Osteoblast (primary cell): ENCODE measurements around the gene NRDC. TPM values are rescaled to one million over a fixed set of nuclear protein-coding genes. Genes with fewer than 3 reads are reported as not detected.
"Not testable (repeated sequence)": the region's sequence is repeated elsewhere in the genome, so short reads cannot be mapped to it uniquely, and the experiment has no call there.

Experiments
- DNase-seq: peaks from one replicate; pipeline ENCODE4 v3.0.0; 2011; ENCODE audit warnings: low spot score, mixed read lengths; ENCODE audit not compliant: insufficient read length; ENCODE audit errors: missing footprints
- H2AFZ ChIP-seq: 2 replicates; pipeline ENCODE4 v1.6.0; 2011; ENCODE audit warnings: mild to moderate bottlenecking, low read length
- H3K27ac ChIP-seq: 2 replicates; pipeline ENCODE4 v1.5.1; 2011; ENCODE audit warnings: mild to moderate bottlenecking, low read depth, low read length, moderate library complexity
- H3K27me3 ChIP-seq: 2 replicates; pipeline ENCODE4 v1.6.0; 2012; ENCODE audit warnings: mild to moderate bottlenecking, control low read depth, inconsistent platforms, low read length, moderate library complexity; ENCODE audit not compliant: insufficient read depth
- H3K36me3 ChIP-seq: 2 replicates; pipeline ENCODE4 v1.5.1; 2011; ENCODE audit warnings: mild to moderate bottlenecking, low read length, control low read depth, moderate library complexity; ENCODE audit not compliant: insufficient read depth
- H3K4me1 ChIP-seq: 2 replicates; pipeline ENCODE4 v1.5.1; 2011; ENCODE audit warnings: mild to moderate bottlenecking, low read length, control low read depth, moderate library complexity; ENCODE audit not compliant: insufficient read depth
- H3K4me2 ChIP-seq: 2 replicates; pipeline ENCODE4 v1.6.0; 2011; ENCODE audit warnings: mild to moderate bottlenecking, low read length; ENCODE audit not compliant: insufficient read depth
- H3K4me3 ChIP-seq: fragments of 200-600 bp; sonication (generic); 3 replicates; pipeline ENCODE4 v1.5.1; 2012; ENCODE audit warnings: mild to moderate bottlenecking, low read length, inconsistent platforms; ENCODE audit not compliant: insufficient read depth
- H3K79me2 ChIP-seq: 2 replicates; pipeline ENCODE4 v1.6.0; 2012; ENCODE audit warnings: mild to moderate bottlenecking, low read length, control low read depth, inconsistent platforms; ENCODE audit not compliant: insufficient read depth
- H3K9me3 ChIP-seq: 2 replicates; pipeline ENCODE4 v1.5.1; 2011; ENCODE audit warnings: low read depth, low read length, control low read depth
- H4K20me1 ChIP-seq: 2 replicates; pipeline ENCODE4 v1.6.0; 2012; ENCODE audit warnings: mild to moderate bottlenecking, low read length, control low read depth; ENCODE audit not compliant: insufficient read depth
- total RNA-seq: library from RNA; depleted of rRNA; stranded (reverse); fragments of >200 nt; gene quantifications from 2 replicates; pipeline ENCODE4 v1.2.3, GENCODE V29; 2012
- TF ChIP-seq, protein P1 (sequence below): IDR thresholded peaks from 2 replicates; pipeline ENCODE4 v1.5.1; 2011; ENCODE audit warnings: mild to moderate bottlenecking, low read depth, low read length, moderate library complexity; ENCODE audit errors: extremely low read depth

The NRDC gene
- total RNA-seq, 1 donor = 81.4 TPM

DNA sequence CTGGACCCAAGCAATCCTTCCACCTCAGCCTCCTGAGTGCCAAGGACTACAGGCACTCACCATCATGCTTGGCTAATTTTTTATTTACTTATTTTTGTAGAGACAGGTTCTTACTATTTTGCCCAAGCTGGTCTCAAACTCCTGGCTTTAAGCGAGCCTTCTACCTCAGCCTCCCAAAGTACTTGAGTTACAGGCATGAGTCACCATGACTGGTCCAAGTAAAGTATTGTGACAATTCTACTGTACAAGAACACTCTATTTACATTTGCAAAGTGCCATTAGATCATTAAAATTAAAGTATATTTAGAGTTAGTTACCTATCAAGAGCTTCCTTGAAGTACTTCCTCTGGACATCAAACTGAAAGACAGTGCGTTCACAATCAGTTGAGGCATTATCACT, 44.8 kb downstream of the NRDC start:
- TF ChIP-seq, protein P1, sequence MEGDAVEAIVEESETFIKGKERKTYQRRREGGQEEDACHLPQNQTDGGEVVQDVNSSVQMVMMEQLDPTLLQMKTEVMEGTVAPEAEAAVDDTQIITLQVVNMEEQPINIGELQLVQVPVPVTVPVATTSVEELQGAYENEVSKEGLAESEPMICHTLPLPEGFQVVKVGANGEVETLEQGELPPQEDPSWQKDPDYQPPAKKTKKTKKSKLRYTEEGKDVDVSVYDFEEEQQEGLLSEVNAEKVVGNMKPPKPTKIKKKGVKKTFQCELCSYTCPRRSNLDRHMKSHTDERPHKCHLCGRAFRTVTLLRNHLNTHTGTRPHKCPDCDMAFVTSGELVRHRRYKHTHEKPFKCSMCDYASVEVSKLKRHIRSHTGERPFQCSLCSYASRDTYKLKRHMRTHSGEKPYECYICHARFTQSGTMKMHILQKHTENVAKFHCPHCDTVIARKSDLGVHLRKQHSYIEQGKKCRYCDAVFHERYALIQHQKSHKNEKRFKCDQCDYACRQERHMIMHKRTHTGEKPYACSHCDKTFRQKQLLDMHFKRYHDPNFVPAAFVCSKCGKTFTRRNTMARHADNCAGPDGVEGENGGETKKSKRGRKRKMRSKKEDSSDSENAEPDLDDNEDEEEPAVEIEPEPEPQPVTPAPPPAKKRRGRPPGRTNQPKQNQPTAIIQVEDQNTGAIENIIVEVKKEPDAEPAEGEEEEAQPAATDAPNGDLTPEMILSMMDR = no peak
- Histone ChIP-seq H2AFZ (no peak overlapping the region), H3K79me2 (peaks cover 11% of the 10 kb centered on the region), H3K9me3 (no peaks in the 10 kb centered on the region), H3K36me3 (peaks cover 43% of the 10 kb centered on the region), H3K4me1 (no peaks in the 10 kb centered on the region), H3K4me2 (no peak overlapping the region), H3K4me3 (no peak overlapping the region), H3K27me3 (no peaks in the 10 kb centered on the region), H4K20me1 (no peaks in the 10 kb centered on the region), H3K27ac (no peak overlapping the region)
- DNase-seq = no peak

GRCh38 chr1:51829058-51829457, 49.5 kb downstream of the NRDC start:
- no peaks in the 10 kb centered on the region for H3K79me2 ChIP-seq
- H3K4me2 ChIP-seq = no peak overlapping the region
- H4K20me1 ChIP-seq = no peaks in the 10 kb centered on the region
- no peak for DNase-seq
- H3K4me3 ChIP-seq = no peak overlapping the region
- TF ChIP-seq, protein P1 = no peak
- no peak overlapping the region for H3K27ac ChIP-seq
- H3K4me1 ChIP-seq = no peaks in the 10 kb centered on the region
- no peaks in the 10 kb centered on the region for H3K27me3 ChIP-seq
- H3K36me3 ChIP-seq = peaks cover 37% of the 10 kb centered on the region
- no peak overlapping the region for H2AFZ ChIP-seq
- H3K9me3 ChIP-seq = no peaks in the 10 kb centered on the region

DNA sequence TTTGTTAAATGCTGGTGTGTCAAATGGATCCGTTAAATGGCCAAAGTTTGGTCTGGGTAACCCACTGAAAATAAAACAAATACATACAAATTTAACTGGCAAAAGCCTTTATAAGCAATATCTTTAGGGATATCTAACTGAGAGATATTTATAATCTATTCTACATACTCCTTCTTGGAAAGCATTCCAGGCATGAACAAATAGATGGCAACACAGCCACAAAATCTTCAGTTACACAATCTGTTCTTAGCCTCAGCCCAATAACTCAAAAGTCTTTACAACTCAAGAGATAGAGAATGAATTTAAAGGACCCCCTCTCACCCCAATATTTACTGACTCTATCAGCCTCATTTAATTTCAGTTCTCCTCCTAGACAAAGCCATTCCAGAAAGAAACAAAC, 58.7 kb downstream of the NRDC start:
- DNase-seq = no peak
- Histone ChIP-seq H4K20me1 (no peaks in the 10 kb centered on the region), H3K4me1 (no peaks in the 10 kb centered on the region), H3K27ac (no peak overlapping the region), H3K4me3 (no peak overlapping the region), H3K4me2 (no peak overlapping the region), H3K36me3 (peaks cover 45% of the 10 kb centered on the region), H3K9me3 (no peaks in the 10 kb centered on the region), H3K79me2 (no peaks in the 10 kb centered on the region), H2AFZ (no peak overlapping the region), H3K27me3 (no peaks in the 10 kb centered on the region)
- TF ChIP-seq, protein P1 = no peak

GRCh38 chr1:51819021-51819420, 59.5 kb downstream of the NRDC start:
- not testable (repeated sequence) for H3K27ac ChIP-seq, H3K4me2 ChIP-seq, H3K9me3 ChIP-seq, H3K27me3 ChIP-seq, H3K4me1 ChIP-seq, H2AFZ ChIP-seq, H3K79me2 ChIP-seq, H4K20me1 ChIP-seq, H3K4me3 ChIP-seq, DNase-seq
- peaks cover 48% of the 10 kb centered on the region for H3K36me3 ChIP-seq
